Endodermal cell (in vitro differentiated cells): ENCODE measurements around the gene DRG1. TPM values are rescaled to one million over a fixed set of nuclear protein-coding genes. Genes with fewer than 3 reads are reported as not detected.
A peak's percentile ranks its signal among the peaks of the same experiment; 100 is the strongest.

ENCODE experiments used
- DNase-seq: peaks from one replicate; pipeline ENCODE4 v3.0.0-alpha.2; 2017
- H3K27ac ChIP-seq: 2 replicates; pipeline ENCODE4 v1.5.1; 2013; ENCODE audit warnings: mild to moderate bottlenecking, low read depth, low read length, moderate library complexity
- H3K27me3 ChIP-seq: 2 replicates; pipeline ENCODE4 v1.6.1; 2013; ENCODE audit warnings: mild to moderate bottlenecking, low read length, moderate library complexity; ENCODE audit not compliant: insufficient read depth, control insufficient read depth, poor library complexity, severe bottlenecking
- H3K36me3 ChIP-seq: 2 replicates; pipeline ENCODE4 v1.7.0; 2013; ENCODE audit warnings: mild to moderate bottlenecking, low read length, moderate library complexity; ENCODE audit not compliant: control insufficient read depth, insufficient read depth
- H3K4me1 ChIP-seq: one replicate; pipeline ENCODE4 v1.7.0; 2013; ENCODE audit warnings: low read length; ENCODE audit not compliant: control insufficient read depth, insufficient read depth
- H3K4me3 ChIP-seq: 2 replicates; pipeline ENCODE4 v1.5.1; 2013; ENCODE audit warnings: mild to moderate bottlenecking, low read length, moderate library complexity
- H3K9ac ChIP-seq: 2 replicates; pipeline ENCODE4 v1.6.1; 2013; ENCODE audit warnings: mild to moderate bottlenecking, low read length, moderate library complexity; ENCODE audit not compliant: poor library complexity, severe bottlenecking; ENCODE audit errors: extremely low read depth
- H3K9me3 ChIP-seq: 2 replicates; pipeline ENCODE4 v1.6.1; 2013; ENCODE audit warnings: mild to moderate bottlenecking, low read length, moderate library complexity; ENCODE audit not compliant: control insufficient read depth
- H3K27ac Mint-ChIP-seq: 2 replicates; pipeline ENCODE4 v1.8.0; 2020; ENCODE audit warnings: mixed read lengths
- H3K27me3 Mint-ChIP-seq: 2 replicates; pipeline ENCODE4 v1.8.0; 2021; ENCODE audit warnings: mild to moderate bottlenecking, mixed read lengths; ENCODE audit not compliant: insufficient read depth
- H3K36me3 Mint-ChIP-seq: 2 replicates; pipeline ENCODE4 v1.8.0; 2020; ENCODE audit warnings: low read depth, mixed read lengths
- H3K4me1 Mint-ChIP-seq: 2 replicates; pipeline ENCODE4 v1.8.0; 2020; ENCODE audit warnings: mixed read lengths
- H3K4me3 Mint-ChIP-seq: 2 replicates; pipeline ENCODE4 v1.8.0; 2020; ENCODE audit warnings: mild to moderate bottlenecking, moderate library complexity, mixed read lengths
- H3K9me3 Mint-ChIP-seq: 2 replicates; pipeline ENCODE4 v1.8.0; 2020; ENCODE audit warnings: mild to moderate bottlenecking, mixed read lengths
- CTCF ChIP-seq: fragments of 200-600 bp; sonication (generic); conservative IDR thresholded peaks from 2 replicates; pipeline ENCODE4 v1.5.0; 2021; ENCODE audit warnings: antibody characterized with exemption, mild to moderate bottlenecking
- WGBS, 2 experiments: methylation state at CpG; one replicate each; pipeline versions ENCODE4 v1.1.5 to v1.1.7; 2013; ENCODE audit warnings: missing lambda C conversion rate in 2 of 2, mixed read lengths in 1 of 2; ENCODE audit not compliant: insufficient coverage in 1 of 2, insufficient read length in 1 of 2; 5-methylcytosine and 5-hydroxymethylcytosine counted together
- long read RNA-seq, 4 experiments: library from polyadenylated mRNA in 2 of 4; library from RNA in 1 of 4; library from capped mRNA in 1 of 4; stranded (forward) in 3 of 4; unstranded in 1 of 4; transcript quantifications; one replicate each; pipeline ENCODE4 v2.0.0, GENCODE V29; 2020 to 2021; ENCODE audit warnings: inconsistent platforms in 1 of 4
- polyA plus RNA-seq, 2 experiments: library from polyadenylated mRNA; stranded (reverse); fragments of 50-300 nt; gene quantifications; one replicate each; pipeline ENCODE4 v1.2.3, GENCODE V29; 2013
- total RNA-seq, 2 donors: library from RNA; stranded (reverse); fragmentation: NEBNext Ultra II Directional in 1 of 2; extraction: Animal tissue kit (Norgen Biotek cat#: 25700) in 1 of 2; gene quantifications; 2 replicates in 1 of 2; 3 replicates in 1 of 2; pipeline ENCODE4 v1.2.1, GENCODE V29; 2021

DRG1 gene, protein sequence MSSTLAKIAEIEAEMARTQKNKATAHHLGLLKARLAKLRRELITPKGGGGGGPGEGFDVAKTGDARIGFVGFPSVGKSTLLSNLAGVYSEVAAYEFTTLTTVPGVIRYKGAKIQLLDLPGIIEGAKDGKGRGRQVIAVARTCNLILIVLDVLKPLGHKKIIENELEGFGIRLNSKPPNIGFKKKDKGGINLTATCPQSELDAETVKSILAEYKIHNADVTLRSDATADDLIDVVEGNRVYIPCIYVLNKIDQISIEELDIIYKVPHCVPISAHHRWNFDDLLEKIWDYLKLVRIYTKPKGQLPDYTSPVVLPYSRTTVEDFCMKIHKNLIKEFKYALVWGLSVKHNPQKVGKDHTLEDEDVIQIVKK
- 10 to 100 TPM; 79.9 to 93.5 TPM for total RNA-seq
- polyA plus RNA-seq (2013, experiment 1 of 2), result 79.6 TPM
- 64.9 TPM for polyA plus RNA-seq (2013, experiment 2 of 2)
- long read RNA-seq, experiment 1, transcript DRG1-201 (9 exons, 1,746 nt), result major isoform, 32 of 55 reads
- long read RNA-seq, experiment 1, partial matches to known transcripts, result 8 of 55 reads
- long read RNA-seq, experiment 1, other reads (novel, unspliced or antisense), result 13 of 55 reads
- long read RNA-seq, experiment 2, transcript DRG1-201 (9 exons, 1,746 nt), result major isoform, 119 of 128 reads
- long read RNA-seq, experiment 2, partial matches to known transcripts, result 4 of 128 reads
- long read RNA-seq, experiment 2, other reads (novel, unspliced or antisense), result 5 of 128 reads
- long read RNA-seq, experiment 3, transcript DRG1-201 (9 exons, 1,746 nt), result major isoform, 380 of 409 reads
- long read RNA-seq, experiment 3, partial matches to known transcripts, result 2 of 409 reads
- long read RNA-seq, experiment 3, other reads (novel, unspliced or antisense), result 27 of 409 reads
- long read RNA-seq, experiment 4, transcript DRG1-201 (9 exons, 1,746 nt), result major isoform, 566 of 754 reads
- long read RNA-seq, experiment 4, partial matches to known transcripts, result 168 of 754 reads
- long read RNA-seq, experiment 4, other reads (novel, unspliced or antisense), result 20 of 754 reads

DNA sequence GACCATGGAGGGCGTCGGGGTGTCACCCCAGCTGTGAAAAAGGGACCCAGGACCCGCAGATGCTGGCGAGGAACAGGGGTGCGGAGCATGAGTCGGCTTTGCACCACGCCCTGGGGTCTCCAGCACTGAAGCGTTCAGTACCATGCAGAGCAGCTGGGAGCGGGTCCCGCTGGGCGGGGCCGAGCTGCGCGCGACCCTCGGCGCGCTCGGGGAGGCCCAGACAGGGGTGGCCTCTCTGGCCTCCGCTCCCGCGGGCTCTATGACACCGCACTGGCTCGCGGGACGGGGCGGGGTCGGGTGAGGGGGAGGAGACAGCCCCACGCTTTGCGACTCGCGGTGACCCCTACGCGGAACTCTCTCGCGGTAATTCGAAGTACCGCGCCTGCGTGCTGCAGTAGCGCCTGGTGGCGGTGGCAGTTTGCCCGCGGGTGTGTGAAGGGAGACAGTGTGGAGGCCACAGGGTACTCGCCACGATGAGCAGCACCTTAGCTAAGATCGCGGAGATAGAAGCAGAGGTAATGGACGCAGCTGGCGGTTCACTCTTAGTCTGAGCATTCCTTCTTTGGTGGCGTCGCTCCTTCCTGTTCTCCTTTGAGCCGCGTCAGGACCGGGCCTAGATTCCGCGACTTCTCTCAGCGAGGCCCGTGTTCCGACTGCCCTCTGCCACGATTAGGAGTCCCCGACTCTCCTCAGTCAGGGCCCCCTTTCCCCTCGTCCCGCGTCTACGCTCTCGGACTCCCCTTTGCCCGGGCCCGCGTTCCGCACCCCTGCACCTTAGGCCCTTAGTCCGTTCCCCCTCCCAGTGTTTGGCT lies at the start of gene DRG1:
TSS of gene DRG1 (plus strand) at position 394 of the 812 bp plus-strand sequence. CDS start at position 474, 80 bp downstream.
- Histone ChIP-seq H3K9me3 (no peaks in the 10 kb centered on the region), H3K4me3 (peak within 1 kb of the TSS; percentile 99), H3K27ac (peak within 1 kb of the TSS; percentile 40), H3K36me3 (peaks cover 30% of the 10 kb centered on the region), H3K4me1 (no peaks in the 10 kb centered on the region), H3K27me3 (no peaks in the 10 kb centered on the region), H3K9ac (peak within 1 kb of the TSS; percentile 95)
- Mint-ChIP-seq H3K9me3 (peaks cover under 1% of the 10 kb centered on the region), H3K4me1 (peaks cover 8% of the 10 kb centered on the region), H3K27ac (peak within 1 kb of the TSS; percentile 92), H3K4me3 (peak within 1 kb of the TSS; percentile 94), H3K36me3 (peaks cover 30% of the 10 kb centered on the region), H3K27me3 (no peaks in the 10 kb centered on the region)
- TF ChIP-seq CTCF, result peak; percentile 15
- WGBS, 2 experiments, result 0% methylated on average over 16 to 72 of the region's 72 CpGs
- DNase-seq, result peak; percentile 99

DNA sequence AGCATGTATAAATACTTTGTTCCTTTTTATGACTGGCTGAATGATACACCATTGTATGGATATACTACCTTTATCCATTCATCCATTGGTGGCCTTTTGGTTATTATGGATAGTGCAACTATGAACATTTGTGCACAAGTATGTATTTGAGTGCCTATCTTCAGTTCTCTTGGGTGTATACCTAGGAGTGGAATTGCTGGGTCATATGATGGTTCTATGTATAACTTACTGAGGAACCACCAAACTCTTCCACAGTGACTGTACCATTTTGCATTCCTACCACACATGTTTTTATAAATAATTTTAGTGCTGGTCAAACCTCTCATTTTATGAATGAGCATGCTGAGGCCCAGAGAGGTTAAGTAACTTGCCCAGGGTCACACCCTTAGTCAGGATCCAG lies 49.4 kb upstream of the DRG1 start:
- Mint-ChIP-seq H3K27me3 (no peaks in the 10 kb centered on the region), H3K4me1 (peaks cover under 1% of the 10 kb centered on the region), H3K36me3 (peaks cover under 1% of the 10 kb centered on the region), H3K27ac (no peak overlapping the region), H3K4me3 (no peak overlapping the region), H3K9me3 (no peaks in the 10 kb centered on the region)
- DNase-seq, result no peak
- H3K36me3 ChIP-seq, result peaks cover under 1% of the 10 kb centered on the region
- TF ChIP-seq CTCF, result no peak
- H3K27ac ChIP-seq, result no peak overlapping the region
- no peaks in the 10 kb centered on the region for H3K9me3 ChIP-seq
- H3K4me1 ChIP-seq, result peaks cover under 1% of the 10 kb centered on the region
- H3K27me3 ChIP-seq, result no peaks in the 10 kb centered on the region
- H3K4me3 ChIP-seq, result no peak overlapping the region
- H3K9ac ChIP-seq, result no peak overlapping the region

DNA sequence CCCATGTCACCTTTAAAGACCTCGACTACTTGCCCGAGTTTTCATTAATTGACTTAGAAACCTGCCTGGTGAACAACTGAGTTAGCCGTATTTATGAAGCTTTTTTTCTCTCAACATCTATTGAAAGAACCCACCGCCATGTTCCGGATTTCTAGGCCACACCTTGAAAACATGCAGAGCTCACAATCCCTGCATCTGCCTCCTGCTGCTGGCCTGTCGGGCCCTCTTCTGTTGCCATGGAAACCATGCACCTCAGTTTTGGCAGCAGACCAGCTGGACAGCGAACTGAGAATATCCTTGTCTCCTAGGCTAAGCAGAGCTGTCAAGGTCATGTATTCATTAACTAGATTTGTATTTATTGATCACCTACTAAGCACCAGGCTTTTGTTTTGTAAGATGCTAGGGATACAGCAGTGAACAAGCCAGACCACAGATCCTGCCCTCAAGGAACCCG lies 49.0 kb upstream of the DRG1 start:
- Mint-ChIP-seq H3K27me3 (no peaks in the 10 kb centered on the region), H3K4me3 (no peak overlapping the region), H3K9me3 (no peaks in the 10 kb centered on the region), H3K4me1 (no peaks in the 10 kb centered on the region), H3K36me3 (no peaks in the 10 kb centered on the region), H3K27ac (no peak overlapping the region)
- H3K4me1 ChIP-seq, result no peaks in the 10 kb centered on the region
- 85 to 92% methylated on average over 7 to 8 of the region's 8 CpGs for WGBS, 2 experiments
- H3K36me3 ChIP-seq, result no peaks in the 10 kb centered on the region
- H3K9me3 ChIP-seq, result no peaks in the 10 kb centered on the region
- no peak for DNase-seq
- no peak overlapping the region for H3K27ac ChIP-seq
- no peaks in the 10 kb centered on the region for H3K27me3 ChIP-seq
- H3K9ac ChIP-seq, result no peak overlapping the region
- H3K4me3 ChIP-seq, result no peak overlapping the region
- TF ChIP-seq CTCF, result no peak
